ENCODE measurements around the gene LIN9.

DNA sequence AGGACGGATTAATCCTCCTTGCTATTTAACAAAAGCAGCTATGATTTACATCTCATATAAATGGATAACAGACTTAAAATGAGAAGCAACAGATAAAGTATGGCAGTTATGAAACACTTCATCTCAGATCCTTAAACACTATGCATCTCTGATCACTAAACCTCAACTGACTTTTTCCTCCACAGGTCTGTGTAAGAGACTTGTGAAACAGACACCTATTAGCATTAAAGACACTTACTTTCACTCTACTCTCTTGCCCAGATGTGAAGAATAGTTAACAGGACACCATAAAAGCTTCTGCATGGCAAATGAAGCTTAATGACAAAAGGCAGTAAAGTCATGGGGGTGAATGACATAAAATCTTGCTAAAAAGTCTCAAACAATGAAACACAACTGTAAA is 6.2 kb downstream of the LIN9 start:
- TF ChIP-seq, protein P1, sequence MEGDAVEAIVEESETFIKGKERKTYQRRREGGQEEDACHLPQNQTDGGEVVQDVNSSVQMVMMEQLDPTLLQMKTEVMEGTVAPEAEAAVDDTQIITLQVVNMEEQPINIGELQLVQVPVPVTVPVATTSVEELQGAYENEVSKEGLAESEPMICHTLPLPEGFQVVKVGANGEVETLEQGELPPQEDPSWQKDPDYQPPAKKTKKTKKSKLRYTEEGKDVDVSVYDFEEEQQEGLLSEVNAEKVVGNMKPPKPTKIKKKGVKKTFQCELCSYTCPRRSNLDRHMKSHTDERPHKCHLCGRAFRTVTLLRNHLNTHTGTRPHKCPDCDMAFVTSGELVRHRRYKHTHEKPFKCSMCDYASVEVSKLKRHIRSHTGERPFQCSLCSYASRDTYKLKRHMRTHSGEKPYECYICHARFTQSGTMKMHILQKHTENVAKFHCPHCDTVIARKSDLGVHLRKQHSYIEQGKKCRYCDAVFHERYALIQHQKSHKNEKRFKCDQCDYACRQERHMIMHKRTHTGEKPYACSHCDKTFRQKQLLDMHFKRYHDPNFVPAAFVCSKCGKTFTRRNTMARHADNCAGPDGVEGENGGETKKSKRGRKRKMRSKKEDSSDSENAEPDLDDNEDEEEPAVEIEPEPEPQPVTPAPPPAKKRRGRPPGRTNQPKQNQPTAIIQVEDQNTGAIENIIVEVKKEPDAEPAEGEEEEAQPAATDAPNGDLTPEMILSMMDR (IDR thresholded peaks at IDR 0.05; ENCODE audit: low read depth, low read length, poor library complexity, severe bottlenecking), result no peak
- TF ChIP-seq EZH2phosphoT487 (IDR thresholded peaks at IDR 0.05; ENCODE audit: borderline replicate concordance, low read length), result no peak
